H9 (cell line): ENCODE results near the gene ADGRD1. TPM values are rescaled to one million over a fixed set of nuclear protein-coding genes. Genes with fewer than 3 reads are reported as not detected.
A peak's percentile ranks its signal among the peaks of the same experiment; 100 is the strongest.

Experiments used
- DNase-seq: peaks from one replicate; pipeline ENCODE4 v3.0.0-alpha.2; 2017
- H2AFZ ChIP-seq: one replicate; pipeline ENCODE4 v1.6.1; 2013; ENCODE audit warnings: mild to moderate bottlenecking, low read length, control low read depth, moderate library complexity
- H2AK5ac ChIP-seq: 2 replicates; pipeline ENCODE4 v1.6.1; 2013; ENCODE audit warnings: low read length, control low read depth, mixed read lengths; ENCODE audit not compliant: insufficient read length
- H2BK120ac ChIP-seq: one replicate; pipeline ENCODE4 v1.6.1; 2013; ENCODE audit warnings: low read depth, mild to moderate bottlenecking, low read length, control low read depth, inconsistent platforms; ENCODE audit not compliant: poor library complexity, severe bottlenecking
- H2BK12ac ChIP-seq: 2 replicates; pipeline ENCODE4 v1.6.1; 2013; ENCODE audit warnings: low read length, control low read depth, mixed read lengths, low read depth; ENCODE audit not compliant: insufficient read length
- H2BK15ac ChIP-seq: 2 replicates; pipeline ENCODE4 v1.6.1; 2013; ENCODE audit warnings: low read depth, low read length, control low read depth
- H2BK20ac ChIP-seq: one replicate; pipeline ENCODE4 v1.6.1; 2013; ENCODE audit warnings: low read depth, mild to moderate bottlenecking, low read length, control low read depth, inconsistent platforms; ENCODE audit not compliant: poor library complexity, severe bottlenecking
- H2BK5ac ChIP-seq: 2 replicates; pipeline ENCODE4 v1.6.1; 2013; ENCODE audit warnings: low read length, control low read depth, mixed read lengths; ENCODE audit not compliant: insufficient read length
- H3K14ac ChIP-seq: 2 replicates; pipeline ENCODE4 v1.6.1; 2013; ENCODE audit warnings: low read length, control low read depth; ENCODE audit not compliant: insufficient read depth
- H3K18ac ChIP-seq: 2 replicates; pipeline ENCODE4 v1.6.1; 2013; ENCODE audit warnings: low read depth, mild to moderate bottlenecking, mixed read lengths, low read length, control low read depth; ENCODE audit not compliant: insufficient read length
- H3K23ac ChIP-seq: 2 replicates; pipeline ENCODE4 v1.6.1; 2013; ENCODE audit warnings: low read length, control low read depth, mixed read lengths, low read depth; ENCODE audit not compliant: insufficient read length
- H3K23me2 ChIP-seq: 2 replicates; pipeline ENCODE4 v1.6.1; 2013; ENCODE audit warnings: low read depth, mild to moderate bottlenecking, mixed read lengths, low read length, control low read depth; ENCODE audit not compliant: insufficient read length, poor library complexity, severe bottlenecking
- H3K27ac ChIP-seq: 2 replicates; pipeline ENCODE4 v1.5.1; 2013; ENCODE audit warnings: low read length, control low read depth, mixed read lengths, low read depth; ENCODE audit not compliant: insufficient read length
- H3K27me3 ChIP-seq: 2 replicates; pipeline ENCODE4 v1.6.1; 2013; ENCODE audit warnings: low read length, control low read depth, inconsistent platforms; ENCODE audit not compliant: insufficient read depth
- H3K4ac ChIP-seq: 2 replicates; pipeline ENCODE4 v1.6.1; 2013; ENCODE audit warnings: low read depth, mild to moderate bottlenecking, control low read depth, inconsistent platforms, low read length, moderate library complexity
- H3K4me1 ChIP-seq: 2 replicates; pipeline ENCODE4 v1.6.1; 2013; ENCODE audit warnings: low read length, control low read depth, inconsistent platforms; ENCODE audit not compliant: insufficient read depth
- H3K4me2 ChIP-seq: 2 replicates; pipeline ENCODE4 v1.6.1; 2013; ENCODE audit warnings: low read length, control low read depth, mixed read lengths; ENCODE audit not compliant: insufficient read length, insufficient read depth
- H3K56ac ChIP-seq: 2 replicates; pipeline ENCODE4 v1.6.1; 2013; ENCODE audit warnings: low read depth, mild to moderate bottlenecking, mixed read lengths, low read length, control low read depth; ENCODE audit not compliant: insufficient read length
- H3K79me1 ChIP-seq: 2 replicates; pipeline ENCODE4 v1.6.1; 2013; ENCODE audit warnings: low read depth, mild to moderate bottlenecking, moderate library complexity, low read length, control low read depth, inconsistent platforms; ENCODE audit not compliant: insufficient read depth, poor library complexity, severe bottlenecking
- H3K79me2 ChIP-seq: 2 replicates; pipeline ENCODE4 v1.6.1; 2013; ENCODE audit warnings: low read length, control low read depth, inconsistent platforms; ENCODE audit not compliant: insufficient read depth
- H3K9ac ChIP-seq: 2 replicates; pipeline ENCODE4 v1.6.1; 2013; ENCODE audit warnings: low read length, control low read depth, mixed read lengths; ENCODE audit not compliant: insufficient read length; ENCODE audit errors: extremely low read depth
- H3K9me3 ChIP-seq: one replicate; pipeline ENCODE4 v1.6.1; 2013; ENCODE audit warnings: low read depth, low read length, inconsistent platforms; ENCODE audit not compliant: control insufficient read depth
- H3T11ph ChIP-seq: one replicate; pipeline ENCODE4 v1.6.1; 2013; ENCODE audit warnings: mild to moderate bottlenecking, low read length, control low read depth, inconsistent platforms
- H4K20me1 ChIP-seq: one replicate; pipeline ENCODE4 v1.6.1; 2013; ENCODE audit not compliant: control insufficient read depth, insufficient read length, insufficient read depth
- H4K5ac ChIP-seq: 2 replicates; pipeline ENCODE4 v1.6.1; 2013; ENCODE audit warnings: low read depth, mild to moderate bottlenecking, mixed read lengths, low read length, control low read depth; ENCODE audit not compliant: insufficient read length
- H4K8ac ChIP-seq: replicated peaks from 2 replicates; pipeline ENCODE4 v1.6.1; 2013; ENCODE audit warnings: low read length, control low read depth, mixed read lengths, low read depth; ENCODE audit not compliant: insufficient read length
- H4K91ac ChIP-seq: 2 replicates; pipeline ENCODE4 v1.6.1; 2013; ENCODE audit warnings: low read depth, mild to moderate bottlenecking, moderate library complexity, mixed read lengths, low read length, control low read depth; ENCODE audit not compliant: insufficient read length
- H3K27ac Mint-ChIP-seq, 3 experiments: 2 replicates in 2 of 3; 3 replicates in 1 of 3; pipeline ENCODE4 v1.8.0; 2020 to 2021; ENCODE audit warnings: mixed read lengths in 3 of 3, mild to moderate bottlenecking in 1 of 3, moderate library complexity in 1 of 3
- H3K27me3 Mint-ChIP-seq: 2 replicates; pipeline ENCODE4 v1.8.0; 2021; ENCODE audit warnings: low read depth, mild to moderate bottlenecking, moderate library complexity, mixed read lengths
- H3K36me3 Mint-ChIP-seq, 3 experiments: 2 replicates in 2 of 3; 3 replicates in 1 of 3; pipeline ENCODE4 v1.8.0; 2020 to 2021; ENCODE audit warnings: low read depth in 3 of 3, mixed read lengths in 3 of 3; ENCODE audit not compliant: insufficient read depth in 1 of 3
- H3K4me1 Mint-ChIP-seq, 2 experiments: 2 replicates each; pipeline ENCODE4 v1.8.0; 2020; ENCODE audit warnings: mixed read lengths in 2 of 2
- H3K4me3 Mint-ChIP-seq, 2 experiments: 2 replicates in 1 of 2; 3 replicates in 1 of 2; pipeline ENCODE4 v1.8.0; 2020 to 2021; ENCODE audit warnings: mild to moderate bottlenecking in 2 of 2, mixed read lengths in 2 of 2, moderate library complexity in 1 of 2
- H3K9me3 Mint-ChIP-seq, 2 experiments: 2 replicates in 1 of 2; 3 replicates in 1 of 2; pipeline ENCODE4 v1.8.0; 2020; ENCODE audit warnings: mild to moderate bottlenecking in 2 of 2, mixed read lengths in 2 of 2, moderate library complexity in 1 of 2
- CTCF ChIP-seq: fragments of 200-600 bp; sonication (generic); conservative IDR thresholded peaks from 3 replicates; pipeline ENCODE4 v1.8.0; 2021; ENCODE audit warnings: antibody characterized with exemption, mild to moderate bottlenecking
- WGBS: extraction: QIAGEN DNeasy Blood & Tissue Kit; methylation state at CpG from one replicate; pipeline ENCODE4 v1.1.7; 2013; ENCODE audit warnings: missing lambda C conversion rate, low lambda C conversion rate, mixed read lengths; ENCODE audit not compliant: insufficient read length; ENCODE audit errors: extremely low coverage; 5-methylcytosine and 5-hydroxymethylcytosine counted together
- total RNA-seq: library from RNA; stranded (reverse); gene quantifications from 2 replicates; pipeline ENCODE4 v1.2.1, GENCODE V29; 2021

The ADGRD1 gene
- total RNA-seq, 1 experiment from 2014 or later: 0.52 TPM

- Histone ChIP-seq H2BK15ac (no peak overlapping the region), H2BK20ac (no peak overlapping the region), H4K8ac (no peak overlapping the region), H3K79me2 (no peaks in the 10 kb centered on the region), H3K14ac (peak overlapping the region; percentile 75; the same call in 1 of the 2 replicates), H3K4ac (no peak overlapping the region), H3K23me2 (no peaks in the 10 kb centered on the region), H2BK5ac (no peak overlapping the region), H3K4me2 (no peak overlapping the region), H3K27ac (no peak overlapping the region), H2AFZ (no peak overlapping the region), H2BK120ac (no peak overlapping the region), H3K9ac (no peak overlapping the region), H3T11ph (no peak overlapping the region), H3K27me3 (no peaks in the 10 kb centered on the region), H3K23ac (no peak overlapping the region), H3K79me1 (no peaks in the 10 kb centered on the region), H4K5ac (no peak overlapping the region), H2AK5ac (no peak overlapping the region), H3K18ac (no peak overlapping the region), H3K9me3 (no peaks in the 10 kb centered on the region), H4K91ac (no peak overlapping the region), H3K56ac (no peak overlapping the region), H3K4me1 (no peaks in the 10 kb centered on the region; the same call in 1 of the 2 replicates), H2BK12ac (no peak overlapping the region), H4K20me1 (no peaks in the 10 kb centered on the region)
- Mint-ChIP-seq H3K36me3 (no peaks in the 10 kb centered on the region; a peak in 2 of 7 replicates), H3K4me1 (peaks cover 3 to 6% of the 10 kb centered on the region in 2 experiments; a peak in 2 of 4 replicates), H3K27me3 (peaks cover 6% of the 10 kb centered on the region), H3K9me3 (peaks cover 4 to 5% of the 10 kb centered on the region in 2 experiments; a peak in 2 of 5 replicates), H3K4me3 (no peak overlapping the region), H3K27ac (no peak overlapping the region)
- TF ChIP-seq CTCF: no peak
- WGBS: no CpG with 5 or more reads among the region's 27 CpGs
- DNase-seq: peak; percentile 24
Observed at GRCh38 chr12:131066207-131066885, 112.6 kb downstream of the ADGRD1 start.
